ENCODE measurements around the gene HEY2. TPM values are rescaled to one million over a fixed set of nuclear protein-coding genes. Genes with fewer than 3 reads are reported as not detected.

HEY2 gene
- total RNA-seq, 1 experiment from 2014 or later = not detected

GRCh38 chr6:125747589-125748405, 1.6 kb upstream of the HEY2 start:
- ChIA-PET POLR2A (ENCODE audit: unreplicated experiment) (no interaction called here), CTCF (no interaction called here)
- intact Hi-C loops (cut with micrococcal nuclease) = no loop called here
- no peaks in the 10 kb centered on the region for H3K36me3 ChIP-seq (ENCODE audit: low read depth, low read length)
- peaks cover 26% of the 10 kb centered on the region for H3K4me1 ChIP-seq (ENCODE audit: insufficient read depth, low read length)
- peak overlapping the region; percentile 78; the same call in 1 of the 2 replicates for H2AFZ ChIP-seq (ENCODE audit: low read length)
- DNase-seq = no peak
- no peaks in the 10 kb centered on the region for H3K9me2 ChIP-seq (replicated peaks; ENCODE audit: low read length)
- peak; percentile 21 for ATAC-seq
- H3K27me3 ChIP-seq (ENCODE audit: low read length) = peaks cover 90% of the 10 kb centered on the region
- peak overlapping the region; percentile 71 for H3K4me3 ChIP-seq (ENCODE audit: low read length)
- no peak overlapping the region for H3K9ac ChIP-seq (ENCODE audit: low read length)
- BruUV-seq (replicated peaks) = no TSS peak
- H4K20me1 ChIP-seq (ENCODE audit: low read length) = no peaks in the 10 kb centered on the region
- no peaks in the 10 kb centered on the region for H3F3A ChIP-seq (ENCODE audit: low read length, unreplicated experiment)
- H3K79me2 ChIP-seq (ENCODE audit: low read length) = no peaks in the 10 kb centered on the region
- no peaks in the 10 kb centered on the region for H3K9me3 ChIP-seq (ENCODE audit: low read length)
- H3K27ac ChIP-seq (ENCODE audit: low read length) = no peak overlapping the region
- peak; percentile 50 for TF ChIP-seq EZH2 (IDR thresholded peaks at IDR 0.05; ENCODE audit: low read length, unreplicated experiment)
- no peak for TF ChIP-seq CTCF (conservative IDR thresholded peaks at IDR 0.05; ENCODE audit: low read depth, low read length)
- peak; percentile 73; the same call in 1 of the 2 replicates for TF ChIP-seq EZH2phosphoT487 (IDR thresholded peaks at IDR 0.05; ENCODE audit: borderline replicate concordance, low read length)
- H3K4me2 ChIP-seq (ENCODE audit: low read length) = peak overlapping the region; percentile 94

- H3K79me2 ChIP-seq (ENCODE audit: low read length) = no peaks in the 10 kb centered on the region
- no TSS peak for BruUV-seq (replicated peaks)
- peaks cover 89% of the 10 kb centered on the region for H3K27me3 ChIP-seq (ENCODE audit: low read length)
- H3K9me2 ChIP-seq (replicated peaks; ENCODE audit: low read length) = no peaks in the 10 kb centered on the region
- peak overlapping the region; percentile 94 for H3K4me2 ChIP-seq (ENCODE audit: low read length)
- intact Hi-C loops (cut with micrococcal nuclease) = no loop called here
- H3K9me3 ChIP-seq (ENCODE audit: low read length) = no peaks in the 10 kb centered on the region
- peak overlapping the region; percentile 71 for H3K4me3 ChIP-seq (ENCODE audit: low read length)
- TF ChIP-seq EZH2phosphoT487 (IDR thresholded peaks at IDR 0.05; ENCODE audit: borderline replicate concordance, low read length) (no peak), CTCF (conservative IDR thresholded peaks at IDR 0.05; ENCODE audit: low read depth, low read length) (no peak), EZH2 (IDR thresholded peaks at IDR 0.05; ENCODE audit: low read length, unreplicated experiment) (no peak)
- H3K36me3 ChIP-seq (ENCODE audit: low read depth, low read length) = no peaks in the 10 kb centered on the region
- DNase-seq (peak; percentile 11), ATAC-seq (peak; percentile 28)
- no peaks in the 10 kb centered on the region for H4K20me1 ChIP-seq (ENCODE audit: low read length)
- CTCF ChIA-PET = no interaction called here
- H3K9ac ChIP-seq (ENCODE audit: low read length) = no peak overlapping the region
- POLR2A ChIA-PET (ENCODE audit: unreplicated experiment) = no interaction called here
- peak overlapping the region; percentile 78 for H2AFZ ChIP-seq (ENCODE audit: low read length)
- peaks cover 26% of the 10 kb centered on the region for H3K4me1 ChIP-seq (ENCODE audit: insufficient read depth, low read length)
- no peak overlapping the region for H3K27ac ChIP-seq (ENCODE audit: low read length)
- H3F3A ChIP-seq (ENCODE audit: low read length, unreplicated experiment) = no peaks in the 10 kb centered on the region
Observed at GRCh38 chr6:125748406-125749172, 843 bp upstream of the HEY2 start.

Measured in PC-3 (cell line).